Liver (tissue), 9 donors: ENCODE data around the gene CAMSAP1. TPM values are rescaled to one million over a fixed set of nuclear protein-coding genes. Genes with fewer than 3 reads are reported as not detected.

Experiments used
- DNase-seq: peaks from one replicate; pipeline ENCODE4 v3.0.0-alpha.2; 2017; ENCODE audit warnings: low spot score
- H3K27ac ChIP-seq, 2 donors: one replicate each; pipeline ENCODE4 v1.7.0; 2013; ENCODE audit warnings: inconsistent platforms in 2 of 2, low read length in 2 of 2, control low read depth in 1 of 2, low read depth in 1 of 2, mild to moderate bottlenecking in 1 of 2
- H3K27me3 ChIP-seq, 4 donors: one replicate each; pipeline versions ENCODE4 v1.6.1 to v1.7.0; 2013; ENCODE audit warnings: low read length in 3 of 4, inconsistent platforms in 1 of 4, mild to moderate bottlenecking in 1 of 4, moderate library complexity in 1 of 4; ENCODE audit not compliant: control insufficient read depth in 4 of 4, insufficient read depth in 4 of 4
- H3K36me3 ChIP-seq, 4 donors: one replicate each; pipeline versions ENCODE4 v1.6.1 to v1.7.0; 2013; ENCODE audit warnings: low read length in 3 of 4, mild to moderate bottlenecking in 3 of 4, low read depth in 1 of 4, moderate library complexity in 1 of 4; ENCODE audit not compliant: control insufficient read depth in 4 of 4, insufficient read depth in 3 of 4
- H3K4me1 ChIP-seq, 4 donors: one replicate each; pipeline versions ENCODE4 v1.6.1 to v1.7.0; 2013; ENCODE audit warnings: low read length in 3 of 4, mild to moderate bottlenecking in 3 of 4, moderate library complexity in 1 of 4; ENCODE audit not compliant: control insufficient read depth in 4 of 4, insufficient read depth in 4 of 4
- H3K4me3 ChIP-seq, 3 donors: one replicate each; pipeline versions ENCODE4 v1.6.1 to v1.7.0; 2013; ENCODE audit warnings: low read length in 3 of 3, control low read depth in 1 of 3, low read depth in 1 of 3, mild to moderate bottlenecking in 1 of 3
- H3K9ac ChIP-seq, 2 donors: one replicate each; pipeline ENCODE4 v1.7.0; 2013; ENCODE audit warnings: low read length in 2 of 2, mild to moderate bottlenecking in 2 of 2, moderate library complexity in 2 of 2, control low read depth in 1 of 2, low read depth in 1 of 2
- H3K9me3 ChIP-seq, 4 donors: one replicate each; pipeline versions ENCODE4 v1.6.1 to v1.7.0; 2013; ENCODE audit warnings: low read length in 3 of 4; ENCODE audit not compliant: control insufficient read depth in 4 of 4
- EGR1 ChIP-seq, 2 donors: IDR thresholded peaks; 2 replicates each; pipeline ENCODE4 v1.6.1; 2016 to 2018; ENCODE audit warnings: antibody characterized with exemption in 2 of 2, low read depth in 2 of 2
- FOXA1 ChIP-seq: IDR thresholded peaks from 2 replicates; pipeline ENCODE4 v1.6.1; 2016; ENCODE audit warnings: antibody characterized with exemption
- GABPA ChIP-seq, 2 donors: IDR thresholded peaks in 1 of 2; conservative IDR thresholded peaks in 1 of 2; 2 replicates each; pipeline ENCODE4 v1.6.1; 2016; ENCODE audit warnings: antibody characterized with exemption in 2 of 2, mild to moderate bottlenecking in 1 of 2, moderate library complexity in 1 of 2
- HNF4A ChIP-seq, 2 donors: conservative IDR thresholded peaks; 2 replicates each; pipeline ENCODE4 v1.6.1; 2016; ENCODE audit warnings: antibody characterized with exemption in 2 of 2, mild to moderate bottlenecking in 2 of 2
- HNF4G ChIP-seq: IDR thresholded peaks from 2 replicates; pipeline ENCODE4 v1.6.1; 2016; ENCODE audit warnings: antibody characterized with exemption
- JUND ChIP-seq, 2 donors: IDR thresholded peaks; 2 replicates each; pipeline ENCODE4 v1.6.1; 2016; ENCODE audit warnings: antibody characterized with exemption in 2 of 2
- NR2F2 ChIP-seq: IDR thresholded peaks from 2 replicates; pipeline ENCODE4 v1.6.1; 2016; ENCODE audit warnings: antibody characterized with exemption
- RAD21 ChIP-seq, 2 donors: IDR thresholded peaks; 2 replicates each; pipeline ENCODE4 v1.6.1; 2016; ENCODE audit warnings: antibody characterized with exemption in 2 of 2, mild to moderate bottlenecking in 2 of 2
- RXRA ChIP-seq, 2 donors: IDR thresholded peaks; 2 replicates each; pipeline ENCODE4 v1.6.1; 2017 to 2018; ENCODE audit warnings: antibody characterized with exemption in 2 of 2, mild to moderate bottlenecking in 1 of 2
- TAF1 ChIP-seq: conservative IDR thresholded peaks from 2 replicates; pipeline ENCODE4 v1.6.1; 2016; ENCODE audit warnings: antibody characterized with exemption, mild to moderate bottlenecking
- YY1 ChIP-seq: IDR thresholded peaks from 2 replicates; pipeline ENCODE4 v1.6.1; 2016; ENCODE audit warnings: antibody characterized with exemption, mild to moderate bottlenecking
- WGBS: extraction: QIAGEN DNeasy Blood & Tissue Kit; methylation state at CpG from one replicate; pipeline ENCODE4 v1.1.7; 2013; 5-methylcytosine and 5-hydroxymethylcytosine counted together
- polyA plus RNA-seq, 2 donors: library from polyadenylated mRNA; stranded (reverse) in 1 of 2; unstranded in 1 of 2; fragments of 200-250 nt in 1 of 2; fragments of >200 nt in 1 of 2; fragmentation: Nextera tagmentation in 1 of 2; extraction: Ambion mirVana in 1 of 2; gene quantifications; one replicate each; pipeline versions ENCODE4 v1.2.1 to v1.2.3, GENCODE V29; 2013 to 2015
- total RNA-seq, 2 donors: library from RNA; depleted of rRNA; stranded (reverse); fragments of >200 nt; gene quantifications; one replicate each; pipeline ENCODE4 v1.2.3, GENCODE V29; 2014
- TF ChIP-seq, protein P1 (sequence below): IDR thresholded peaks from 2 replicates; pipeline ENCODE4 v1.6.1; 2016; ENCODE audit warnings: antibody characterized with exemption
- TF ChIP-seq, protein P2 (sequence below): IDR thresholded peaks from 2 replicates; pipeline ENCODE4 v1.6.1; 2016; ENCODE audit warnings: antibody characterized with exemption
- TF ChIP-seq, protein P3 (sequence below): IDR thresholded peaks from 2 replicates; pipeline ENCODE4 v1.6.1; 2016; ENCODE audit warnings: antibody characterized with exemption, mild to moderate bottlenecking
- TF ChIP-seq, protein P4 (sequence below): fragments of 150-350 bp; IDR thresholded peaks from 2 replicates; pipeline ENCODE4 v1.5.1; 2017; ENCODE audit warnings: improper control_type of control experiment, low read depth, low read length; ENCODE audit not compliant: missing input control
- TF ChIP-seq, protein P5 (sequence below): IDR thresholded peaks from 2 replicates; pipeline ENCODE4 v1.6.1; 2016; ENCODE audit warnings: antibody characterized with exemption
- donor health status: healthy.
- donor health status: healthy.
- donor health status: healthy.
- donor health status: healthy.
- donor health status: healthy.

The CAMSAP1 gene
- total and polyA plus RNA-seq, 4 donors, result 0.97 to 6.4 (median 5.1) TPM

DNA sequence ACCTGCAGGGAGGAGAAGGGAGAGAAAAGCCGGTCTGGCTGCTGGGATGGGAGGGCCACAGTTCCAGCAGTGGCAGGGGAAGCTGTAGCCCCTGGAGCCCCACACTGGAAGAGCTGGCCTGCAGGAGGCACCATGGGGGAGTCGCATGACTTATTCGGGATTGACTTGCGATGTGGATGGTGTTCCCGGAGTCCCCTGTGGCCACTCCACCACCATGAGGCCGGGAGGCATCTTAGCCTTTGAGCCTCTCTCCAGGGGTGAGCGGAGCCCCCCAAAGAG is 113.3 kb downstream of the CAMSAP1 start:
- Histone ChIP-seq H3K4me3 (no peak overlapping the region), H3K27ac (no peak overlapping the region), H3K36me3 (no peaks in the 10 kb centered on the region), H3K27me3 (no peaks in the 10 kb centered on the region), H3K9me3 (no peaks in the 10 kb centered on the region), H3K9ac (no peak overlapping the region), H3K4me1 (no peaks in the 10 kb centered on the region)
- DNase-seq, result no peak
- no peak for TF ChIP-seq TAF1
- TF ChIP-seq, protein P1, sequence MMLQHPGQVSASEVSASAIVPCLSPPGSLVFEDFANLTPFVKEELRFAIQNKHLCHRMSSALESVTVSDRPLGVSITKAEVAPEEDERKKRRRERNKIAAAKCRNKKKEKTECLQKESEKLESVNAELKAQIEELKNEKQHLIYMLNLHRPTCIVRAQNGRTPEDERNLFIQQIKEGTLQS, result no peak
- TF ChIP-seq RXRA (IDR thresholded peaks at IDR 0.05), result no peak
- TF ChIP-seq NR2F2, result no peak
- TF ChIP-seq, protein P2, sequence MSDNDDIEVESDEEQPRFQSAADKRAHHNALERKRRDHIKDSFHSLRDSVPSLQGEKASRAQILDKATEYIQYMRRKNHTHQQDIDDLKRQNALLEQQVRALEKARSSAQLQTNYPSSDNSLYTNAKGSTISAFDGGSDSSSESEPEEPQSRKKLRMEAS, result no peak
- TF ChIP-seq, protein P3, sequence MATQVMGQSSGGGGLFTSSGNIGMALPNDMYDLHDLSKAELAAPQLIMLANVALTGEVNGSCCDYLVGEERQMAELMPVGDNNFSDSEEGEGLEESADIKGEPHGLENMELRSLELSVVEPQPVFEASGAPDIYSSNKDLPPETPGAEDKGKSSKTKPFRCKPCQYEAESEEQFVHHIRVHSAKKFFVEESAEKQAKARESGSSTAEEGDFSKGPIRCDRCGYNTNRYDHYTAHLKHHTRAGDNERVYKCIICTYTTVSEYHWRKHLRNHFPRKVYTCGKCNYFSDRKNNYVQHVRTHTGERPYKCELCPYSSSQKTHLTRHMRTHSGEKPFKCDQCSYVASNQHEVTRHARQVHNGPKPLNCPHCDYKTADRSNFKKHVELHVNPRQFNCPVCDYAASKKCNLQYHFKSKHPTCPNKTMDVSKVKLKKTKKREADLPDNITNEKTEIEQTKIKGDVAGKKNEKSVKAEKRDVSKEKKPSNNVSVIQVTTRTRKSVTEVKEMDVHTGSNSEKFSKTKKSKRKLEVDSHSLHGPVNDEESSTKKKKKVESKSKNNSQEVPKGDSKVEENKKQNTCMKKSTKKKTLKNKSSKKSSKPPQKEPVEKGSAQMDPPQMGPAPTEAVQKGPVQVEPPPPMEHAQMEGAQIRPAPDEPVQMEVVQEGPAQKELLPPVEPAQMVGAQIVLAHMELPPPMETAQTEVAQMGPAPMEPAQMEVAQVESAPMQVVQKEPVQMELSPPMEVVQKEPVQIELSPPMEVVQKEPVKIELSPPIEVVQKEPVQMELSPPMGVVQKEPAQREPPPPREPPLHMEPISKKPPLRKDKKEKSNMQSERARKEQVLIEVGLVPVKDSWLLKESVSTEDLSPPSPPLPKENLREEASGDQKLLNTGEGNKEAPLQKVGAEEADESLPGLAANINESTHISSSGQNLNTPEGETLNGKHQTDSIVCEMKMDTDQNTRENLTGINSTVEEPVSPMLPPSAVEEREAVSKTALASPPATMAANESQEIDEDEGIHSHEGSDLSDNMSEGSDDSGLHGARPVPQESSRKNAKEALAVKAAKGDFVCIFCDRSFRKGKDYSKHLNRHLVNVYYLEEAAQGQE, result no peak
- TF ChIP-seq RAD21 (IDR thresholded peaks at IDR 0.05), result no peak
- TF ChIP-seq HNF4G, result no peak
- TF ChIP-seq, protein P4, sequence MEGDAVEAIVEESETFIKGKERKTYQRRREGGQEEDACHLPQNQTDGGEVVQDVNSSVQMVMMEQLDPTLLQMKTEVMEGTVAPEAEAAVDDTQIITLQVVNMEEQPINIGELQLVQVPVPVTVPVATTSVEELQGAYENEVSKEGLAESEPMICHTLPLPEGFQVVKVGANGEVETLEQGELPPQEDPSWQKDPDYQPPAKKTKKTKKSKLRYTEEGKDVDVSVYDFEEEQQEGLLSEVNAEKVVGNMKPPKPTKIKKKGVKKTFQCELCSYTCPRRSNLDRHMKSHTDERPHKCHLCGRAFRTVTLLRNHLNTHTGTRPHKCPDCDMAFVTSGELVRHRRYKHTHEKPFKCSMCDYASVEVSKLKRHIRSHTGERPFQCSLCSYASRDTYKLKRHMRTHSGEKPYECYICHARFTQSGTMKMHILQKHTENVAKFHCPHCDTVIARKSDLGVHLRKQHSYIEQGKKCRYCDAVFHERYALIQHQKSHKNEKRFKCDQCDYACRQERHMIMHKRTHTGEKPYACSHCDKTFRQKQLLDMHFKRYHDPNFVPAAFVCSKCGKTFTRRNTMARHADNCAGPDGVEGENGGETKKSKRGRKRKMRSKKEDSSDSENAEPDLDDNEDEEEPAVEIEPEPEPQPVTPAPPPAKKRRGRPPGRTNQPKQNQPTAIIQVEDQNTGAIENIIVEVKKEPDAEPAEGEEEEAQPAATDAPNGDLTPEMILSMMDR, result no peak
- no peak for TF ChIP-seq JUND (IDR thresholded peaks at IDR 0.05)
- WGBS, result 78% methylated on average over 7 of the region's 7 CpGs

DNA sequence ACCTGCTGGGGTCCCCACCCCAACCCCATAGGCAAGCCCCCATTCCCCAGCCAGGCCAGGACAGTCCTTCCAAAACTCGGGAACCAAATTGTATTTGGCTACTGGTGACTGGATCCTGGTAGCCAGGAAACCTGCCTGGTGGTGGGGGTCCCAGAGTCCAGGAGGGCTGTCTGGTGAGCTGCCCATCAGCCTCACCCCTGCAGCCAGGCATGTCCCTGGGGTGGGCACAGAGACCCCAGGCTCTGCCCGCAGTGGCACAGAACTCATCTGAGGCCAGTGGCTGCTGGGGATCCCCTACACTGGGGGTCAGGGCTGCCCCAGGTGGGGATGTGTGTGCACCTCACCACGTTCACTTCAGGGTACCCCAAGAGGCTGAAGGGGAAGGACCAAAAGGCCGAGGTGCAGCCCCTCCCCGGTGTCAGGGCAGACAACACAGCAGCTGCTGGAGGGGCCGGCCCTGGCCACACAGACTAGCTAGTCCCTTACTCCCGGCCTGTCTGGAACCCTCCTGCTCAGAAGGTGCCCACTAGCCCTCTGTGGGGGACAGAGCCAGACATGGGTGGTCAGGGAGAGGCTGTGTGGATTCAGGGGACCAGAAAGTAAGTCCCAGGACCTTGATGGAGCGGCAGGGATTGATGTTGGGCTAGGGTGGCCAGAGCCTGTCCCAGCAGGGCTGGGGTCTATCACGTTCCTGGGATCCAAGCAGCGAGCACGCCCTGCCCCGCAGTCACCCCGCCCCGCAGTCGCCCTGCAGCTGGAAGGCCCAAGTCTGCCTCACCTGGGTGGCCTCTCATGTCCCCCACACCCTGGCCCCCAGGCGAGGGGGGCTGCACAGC is 113.9 kb downstream of the CAMSAP1 start:
- Histone ChIP-seq H3K9ac (no peak overlapping the region), H3K27ac (no peak overlapping the region), H3K9me3 (no peaks in the 10 kb centered on the region), H3K36me3 (no peaks in the 10 kb centered on the region), H3K4me1 (no peaks in the 10 kb centered on the region), H3K4me3 (no peak overlapping the region), H3K27me3 (no peaks in the 10 kb centered on the region)
- no peak for DNase-seq
- WGBS, result 86% methylated on average over 16 of the region's 16 CpGs
- TF ChIP-seq HNF4A (conservative IDR thresholded peaks at IDR 0.05) (no peak), JUND (IDR thresholded peaks at IDR 0.05) (no peak), YY1 (no peak), HNF4G (no peak), GABPA (IDR thresholded peaks at IDR 0.05 in 1 of 2, conservative IDR thresholded peaks at IDR 0.05 in 1 of 2) (no peak), TAF1 (no peak), RAD21 (IDR thresholded peaks at IDR 0.05) (no peak), RXRA (IDR thresholded peaks at IDR 0.05) (no peak), EGR1 (IDR thresholded peaks at IDR 0.05; ENCODE audit: low read depth in 2 of 2) (no peak), FOXA1 (no peak)
- TF ChIP-seq, protein P4, result no peak
- TF ChIP-seq, protein P3, result no peak
- TF ChIP-seq, protein P2, result no peak
- TF ChIP-seq, protein P5, sequence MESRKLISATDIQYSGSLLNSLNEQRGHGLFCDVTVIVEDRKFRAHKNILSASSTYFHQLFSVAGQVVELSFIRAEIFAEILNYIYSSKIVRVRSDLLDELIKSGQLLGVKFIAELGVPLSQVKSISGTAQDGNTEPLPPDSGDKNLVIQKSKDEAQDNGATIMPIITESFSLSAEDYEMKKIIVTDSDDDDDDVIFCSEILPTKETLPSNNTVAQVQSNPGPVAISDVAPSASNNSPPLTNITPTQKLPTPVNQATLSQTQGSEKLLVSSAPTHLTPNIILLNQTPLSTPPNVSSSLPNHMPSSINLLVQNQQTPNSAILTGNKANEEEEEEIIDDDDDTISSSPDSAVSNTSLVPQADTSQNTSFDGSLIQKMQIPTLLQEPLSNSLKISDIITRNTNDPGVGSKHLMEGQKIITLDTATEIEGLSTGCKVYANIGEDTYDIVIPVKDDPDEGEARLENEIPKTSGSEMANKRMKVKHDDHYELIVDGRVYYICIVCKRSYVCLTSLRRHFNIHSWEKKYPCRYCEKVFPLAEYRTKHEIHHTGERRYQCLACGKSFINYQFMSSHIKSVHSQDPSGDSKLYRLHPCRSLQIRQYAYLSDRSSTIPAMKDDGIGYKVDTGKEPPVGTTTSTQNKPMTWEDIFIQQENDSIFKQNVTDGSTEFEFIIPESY, result no peak
